Measurements from ENCODE around the gene YIF1A.

The YIF1A gene

DNA sequence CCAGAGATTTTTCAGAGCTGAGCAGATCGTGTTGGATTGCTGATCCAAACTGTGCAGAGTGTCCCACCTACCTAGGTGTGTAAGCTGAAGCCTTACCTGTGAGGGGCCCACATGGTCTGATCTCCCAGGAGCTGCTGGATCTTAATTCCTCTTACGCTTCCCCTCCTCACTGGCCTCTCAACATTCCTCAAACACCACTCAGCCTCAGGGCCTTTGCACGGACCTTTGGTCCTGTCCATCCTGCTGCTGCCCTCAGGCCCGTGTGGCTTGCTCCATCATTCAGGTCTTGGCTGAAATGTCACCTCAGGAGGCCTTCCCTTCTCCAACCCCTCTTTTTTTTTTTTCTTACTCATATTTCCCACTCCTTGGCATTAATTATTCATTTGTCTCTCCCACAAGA is 41.6 kb downstream of the YIF1A start:
- DNase-seq (ENCODE audit: low read depth, low spot score), result peak; percentile 38

GRCh38 chr11:66243782-66244535 is 45.0 kb downstream of the YIF1A start:
- no peak for DNase-seq (ENCODE audit: low read depth, low spot score)

DNA sequence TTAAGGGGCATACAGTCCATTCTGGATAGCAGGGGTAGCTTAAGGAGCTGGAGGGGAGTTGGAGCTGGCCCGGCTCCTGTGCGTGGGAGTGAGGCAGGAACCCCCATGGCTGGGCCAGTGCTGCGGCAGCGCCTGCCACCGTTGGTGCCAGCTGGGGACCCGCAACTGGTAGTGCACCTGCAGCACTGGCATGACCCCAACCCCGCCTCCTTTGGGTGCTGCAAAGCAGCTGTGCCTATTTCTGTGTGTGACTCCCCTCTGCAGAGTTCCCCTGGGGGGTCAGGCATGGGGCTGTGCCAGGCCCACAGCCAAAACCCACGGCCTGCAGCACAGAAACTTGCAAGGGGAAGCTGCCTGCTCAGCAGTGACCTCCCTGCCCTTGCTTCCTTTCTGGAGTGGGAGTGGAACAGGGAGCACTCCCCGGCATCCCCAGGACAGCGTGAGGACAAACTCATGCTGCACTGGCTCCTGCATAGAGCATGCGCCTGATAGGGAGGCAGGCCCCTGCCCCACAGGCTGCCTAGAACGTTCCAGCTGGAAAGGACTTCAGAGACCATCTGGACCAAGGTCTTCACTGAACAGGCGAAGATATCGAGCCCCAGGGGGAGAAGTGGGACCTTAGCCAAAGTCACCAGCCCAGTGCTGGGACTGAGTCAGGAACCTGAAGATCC is 46.7 kb downstream of the YIF1A start:
- DNase-seq (ENCODE audit: low read depth, low spot score), result no peak

GRCh38 chr11:66240781-66241136 is 48.2 kb downstream of the YIF1A start:
- no peak for DNase-seq (ENCODE audit: low read depth, low spot score)

DNA sequence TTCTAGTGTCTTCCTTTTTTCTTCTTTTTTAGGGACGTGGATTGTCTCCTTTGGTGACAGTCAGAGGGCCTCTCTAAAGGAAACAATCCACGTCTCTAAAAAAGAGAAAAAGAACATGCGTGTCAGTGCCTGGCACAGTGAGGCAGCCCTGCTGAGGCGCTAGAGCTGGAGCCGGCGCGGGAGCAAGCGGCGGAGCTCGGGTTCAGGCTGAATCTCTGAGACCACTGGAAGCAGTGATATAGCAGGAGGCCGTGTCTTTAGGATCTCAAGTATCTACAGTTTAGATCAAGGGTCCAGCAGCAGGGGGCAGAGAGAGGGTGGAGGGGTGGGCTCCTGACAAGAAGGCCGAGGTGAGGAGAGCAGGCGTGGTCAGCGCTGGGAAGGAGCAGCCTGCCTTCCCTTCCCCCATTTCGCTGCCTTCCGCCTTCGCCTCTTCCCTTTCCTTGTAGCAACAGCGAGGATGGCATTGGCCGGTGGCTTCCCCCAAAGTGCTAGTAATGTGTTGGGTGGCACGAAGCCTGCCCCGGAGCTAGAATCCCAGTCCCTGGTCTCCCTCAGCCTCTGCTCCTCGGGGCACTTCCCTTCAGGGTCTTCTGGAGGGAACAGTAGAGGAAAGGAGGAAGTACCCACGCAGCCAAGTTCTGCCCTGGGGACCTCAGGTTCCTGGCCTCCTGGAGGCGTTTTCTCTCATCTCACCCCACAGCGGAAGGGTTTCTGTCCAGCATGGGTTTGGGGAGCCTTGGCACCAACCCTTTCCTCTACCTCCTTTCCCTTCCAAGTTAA is 48.8 kb downstream of the YIF1A start:
- DNase-seq (ENCODE audit: low read depth, low spot score), result no peak

DNA sequence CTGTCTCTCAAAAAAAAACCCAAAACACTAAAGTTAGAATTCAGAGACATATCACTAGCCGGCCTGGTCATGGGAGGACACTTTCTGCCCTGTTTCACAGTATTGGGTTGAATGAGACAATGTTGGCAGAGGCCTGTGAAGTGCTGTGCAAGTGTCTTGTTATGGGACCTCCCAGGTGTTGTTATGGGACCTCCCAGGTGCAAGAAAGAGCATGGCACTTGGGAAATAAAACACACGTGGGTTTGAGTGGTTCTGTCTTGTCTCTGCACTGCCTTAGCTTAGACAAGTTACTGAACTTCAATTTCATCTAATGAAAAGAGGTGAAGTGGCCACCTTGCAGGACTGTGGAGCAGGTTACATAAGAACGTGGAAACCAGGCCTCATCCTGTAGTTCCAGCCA is 49.4 kb downstream of the YIF1A start:
- no peak for DNase-seq (ENCODE audit: low read depth, low spot score)

GRCh38 chr11:66238786-66239413 is 50.0 kb downstream of the YIF1A start:
- no peak for DNase-seq (ENCODE audit: low read depth, low spot score)

DNA sequence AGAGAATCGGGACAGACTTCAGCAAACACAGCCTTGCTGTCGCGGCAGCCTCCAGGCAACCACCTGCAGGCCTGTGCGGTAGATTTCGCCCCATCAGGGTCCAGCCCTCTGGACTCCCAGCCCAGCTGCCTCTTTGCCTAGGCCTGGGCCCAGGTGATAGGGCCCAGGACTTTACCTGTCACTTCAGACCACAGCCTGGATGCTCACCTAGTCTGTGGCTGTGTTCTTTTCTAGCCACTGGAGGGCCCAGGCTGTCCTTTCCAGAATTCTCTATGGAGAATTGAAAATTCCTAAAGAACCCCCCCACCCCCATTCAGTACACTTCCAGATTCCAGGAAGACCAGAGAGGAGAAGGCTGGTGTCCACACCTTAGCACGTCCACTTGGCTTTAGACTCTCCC is 51.1 kb downstream of the YIF1A start:
- DNase-seq (ENCODE audit: low read depth, low spot score), result no peak

DNA sequence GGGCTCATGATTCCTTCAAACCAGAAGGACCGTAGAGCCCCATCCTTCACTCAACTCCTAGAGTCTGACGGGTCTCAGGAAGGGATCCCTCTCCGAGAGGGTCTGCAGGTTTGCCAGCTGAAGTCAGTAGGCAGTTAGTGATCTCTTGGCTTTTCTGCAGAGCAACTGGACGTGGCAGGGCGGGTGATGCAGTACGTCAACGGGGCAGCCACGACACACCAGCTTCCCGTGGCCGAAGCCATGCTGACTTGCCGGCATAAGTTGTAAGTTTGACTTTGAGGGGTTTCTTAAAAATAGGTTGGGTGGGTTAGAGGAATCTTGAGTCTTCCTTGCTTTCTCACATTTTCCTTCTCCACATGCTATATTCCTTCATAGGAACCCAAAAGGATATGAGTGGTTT is 53.8 kb downstream of the YIF1A start:
- DNase-seq (ENCODE audit: low read depth, low spot score), result no peak
